A549 treated with DMSO at 1 μM for 4 hours (cell line): ENCODE measurements around the gene KBTBD6. TPM values are rescaled to one million over a fixed set of nuclear protein-coding genes. Genes with fewer than 3 reads are reported as not detected.

Experiments
- total RNA-seq: library from RNA; stranded (reverse); fragments of 200-300 nt; extraction: Qiagen RNA extraction; gene quantifications from 5 replicates; pipeline ENCODE4 v1.2.3, GENCODE V29; 2022; ENCODE audit warnings: low read depth

KBTBD6 gene
- 5.2 to 7.1 TPM (median 6.0 TPM) in 5 replicates for total RNA-seq

GRCh38 chr13:41132512-41133152 lies at the start of gene KBTBD6:
KBTBD6 (minus strand) TSS chr13:41132802; CDS start chr13:41132511, 291 bp downstream.

Other genes starting within 250 kb of the KBTBD6 start
- gene ELF1, start 113.5 kb downstream of the KBTBD6 start, total RNA-seq: 24.1 to 32.3 TPM (median 28.4 TPM) in 5 replicates
- 7.3 to 8.1 TPM (median 7.3 TPM) in 5 replicates for gene WBP4, start 71.3 kb downstream of the KBTBD6 start, total RNA-seq
- 2.3 to 3.3 TPM (median 2.9 TPM) in 5 replicates for gene KBTBD7, start 61.8 kb upstream of the KBTBD6 start, total RNA-seq
- 5.3 to 8.0 TPM (median 6.1 TPM) in 5 replicates for gene MTRF1, start 130.8 kb upstream of the KBTBD6 start, total RNA-seq
- 9.2 to 11.9 TPM (median 10.7 TPM) in 5 replicates for gene NAA16, start 178.5 kb upstream of the KBTBD6 start, total RNA-seq